ENCODE results near the gene TNFRSF13B.

GRCh38 chr17:16954521-16954920 lies 17.4 kb downstream of the TNFRSF13B start:
- TF ChIP-seq CTCF (IDR thresholded peaks at IDR 0.05), result no peak
- TF ChIP-seq POLR2A (IDR thresholded peaks at IDR 0.05), result no peak
